ENCODE data around the gene STIM1.

The STIM1 gene

GRCh38 chr11:3939211-3939610 is 83.7 kb downstream of the STIM1 start:
- ATAC-seq: peak; percentile 77

GRCh38 chr11:3939651-3940190 is 84.3 kb downstream of the STIM1 start:
- TF ChIP-seq BACH2 (CRISPR knock-in tag; IDR thresholded peaks at IDR 0.05; ENCODE audit: borderline replicate concordance): no peak
- no peak for TF ChIP-seq ESRRG (CRISPR knock-in tag; IDR thresholded peaks at IDR 0.05)
- peak; percentile 54 for ATAC-seq

More at GRCh38 chr11:3939211-3939610, 83.7 kb downstream of the STIM1 start:
- no peak for TF ChIP-seq CREB5 (CRISPR knock-in tag; IDR thresholded peaks at IDR 0.05; ENCODE audit: low read depth)
- no peak for TF ChIP-seq PATZ1 (CRISPR knock-in tag; IDR thresholded peaks at IDR 0.05; ENCODE audit: borderline replicate concordance)
- no peak for TF ChIP-seq ZNF70 (CRISPR knock-in tag; IDR thresholded peaks at IDR 0.05)
- TF ChIP-seq ZNF8 (CRISPR knock-in tag; IDR thresholded peaks at IDR 0.05): no peak
- no peak for TF ChIP-seq CSRNP3 (CRISPR knock-in tag; IDR thresholded peaks at IDR 0.05)
- TF ChIP-seq BACH2 (CRISPR knock-in tag; IDR thresholded peaks at IDR 0.05; ENCODE audit: borderline replicate concordance): no peak
- no peak for TF ChIP-seq ISL1 (CRISPR knock-in tag; IDR thresholded peaks at IDR 0.05)
- no peak for TF ChIP-seq TOX (CRISPR knock-in tag; IDR thresholded peaks at IDR 0.05; ENCODE audit: borderline replicate concordance)
- TF ChIP-seq ESRRG (CRISPR knock-in tag; IDR thresholded peaks at IDR 0.05): no peak
- no peak for TF ChIP-seq TCF4 (CRISPR knock-in tag; IDR thresholded peaks at IDR 0.05; ENCODE audit: borderline replicate concordance)
- TF ChIP-seq TSHZ2 (CRISPR knock-in tag; IDR thresholded peaks at IDR 0.05): no peak
- no peak for TF ChIP-seq RARB (CRISPR knock-in tag; IDR thresholded peaks at IDR 0.05)
- no peak for TF ChIP-seq POU6F1 (CRISPR knock-in tag; IDR thresholded peaks at IDR 0.05; ENCODE audit: borderline replicate concordance, low read depth)
- TF ChIP-seq OSR1 (CRISPR knock-in tag; IDR thresholded peaks at IDR 0.05): no peak
- TF ChIP-seq ZFP3 (CRISPR knock-in tag; IDR thresholded peaks at IDR 0.05): no peak
- no peak for TF ChIP-seq CSDC2 (CRISPR knock-in tag; IDR thresholded peaks at IDR 0.05)
- TF ChIP-seq ARNTL (CRISPR knock-in tag; IDR thresholded peaks at IDR 0.05; ENCODE audit: borderline replicate concordance, low read depth): no peak
- no peak for TF ChIP-seq SNAI2 (CRISPR knock-in tag; IDR thresholded peaks at IDR 0.05)
- no peak for TF ChIP-seq GLIS3 (CRISPR knock-in tag; IDR thresholded peaks at IDR 0.05)

GRCh38 chr11:3942160-3942955 is 86.9 kb downstream of the STIM1 start:
- ATAC-seq: no peak
- no peak for TF ChIP-seq TOX (CRISPR knock-in tag; IDR thresholded peaks at IDR 0.05; ENCODE audit: borderline replicate concordance)
- TF ChIP-seq ZFP30 (CRISPR knock-in tag; IDR thresholded peaks at IDR 0.05): no peak
- no peak for TF ChIP-seq ISL1 (CRISPR knock-in tag; IDR thresholded peaks at IDR 0.05)
- TF ChIP-seq ESRRG (CRISPR knock-in tag; IDR thresholded peaks at IDR 0.05): no peak
- no peak for TF ChIP-seq CREB5 (CRISPR knock-in tag; IDR thresholded peaks at IDR 0.05; ENCODE audit: low read depth)
- no peak for TF ChIP-seq PPARA (CRISPR knock-in tag; IDR thresholded peaks at IDR 0.05; ENCODE audit: borderline replicate concordance)
- TF ChIP-seq ZNF70 (CRISPR knock-in tag; IDR thresholded peaks at IDR 0.05): no peak
- TF ChIP-seq CSDC2 (CRISPR knock-in tag; IDR thresholded peaks at IDR 0.05): no peak
- TF ChIP-seq ZC3H10 (CRISPR knock-in tag; IDR thresholded peaks at IDR 0.05): no peak
- TF ChIP-seq POU6F1 (CRISPR knock-in tag; IDR thresholded peaks at IDR 0.05; ENCODE audit: borderline replicate concordance, low read depth): no peak
- TF ChIP-seq GLIS3 (CRISPR knock-in tag; IDR thresholded peaks at IDR 0.05): no peak
- TF ChIP-seq ARNTL (CRISPR knock-in tag; IDR thresholded peaks at IDR 0.05; ENCODE audit: borderline replicate concordance, low read depth): no peak

All from SK-N-SH treated with all-trans-retinoic acid at 6 μM for 48 hours (cell line).